ENCODE data around the gene GAA. TPM values are rescaled to one million over a fixed set of nuclear protein-coding genes. Genes with fewer than 3 reads are reported as not detected.
A peak's percentile ranks its signal among the peaks of the same experiment; 100 is the strongest.

The GAA gene
- total RNA-seq, 2 donors from 2014 or later, result 15.0 to 33.0 TPM

GRCh38 chr17:80126449-80126715 is 25.0 kb downstream of the GAA start:
- H3K4me3 Mint-ChIP-seq, result no peak overlapping the region
- no peak overlapping the region for H3K27ac Mint-ChIP-seq
- H3K36me3 Mint-ChIP-seq (ENCODE audit: low read depth), result no peaks in the 10 kb centered on the region
- peaks cover 8% of the 10 kb centered on the region for H3K4me1 Mint-ChIP-seq
- H3K9me3 Mint-ChIP-seq, result no peaks in the 10 kb centered on the region
- no peak for ATAC-seq (replicated peaks)
- H3K27me3 Mint-ChIP-seq, result no peaks in the 10 kb centered on the region

DNA sequence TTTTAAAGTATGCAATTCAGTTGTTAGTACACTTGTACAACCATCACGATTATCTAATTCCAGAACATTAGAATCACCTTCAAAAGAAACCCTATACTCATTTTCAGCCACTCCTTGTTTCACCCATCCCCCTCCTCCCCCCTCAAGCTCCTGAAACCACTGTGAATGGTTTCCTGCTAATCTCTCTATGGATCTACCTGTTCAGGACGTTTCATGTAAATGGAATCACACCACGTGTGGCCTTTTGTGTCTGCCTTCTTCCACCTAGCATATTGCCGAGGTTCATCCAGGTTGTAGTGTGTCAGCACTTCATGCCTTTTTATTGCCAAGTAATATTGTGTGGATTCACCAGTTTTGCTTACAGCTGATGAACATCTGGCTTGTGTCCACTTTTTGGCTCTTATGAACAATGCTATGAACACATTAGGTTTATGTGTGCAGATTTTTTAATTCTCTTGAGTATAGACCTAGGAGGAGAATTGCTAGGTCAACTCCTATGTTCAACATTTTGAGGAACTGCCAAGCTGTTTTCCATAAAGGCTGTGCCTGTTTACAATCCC is 27.7 kb downstream of the GAA start:
- no peaks in the 10 kb centered on the region for H3K27me3 Mint-ChIP-seq
- H3K4me1 Mint-ChIP-seq, result peaks cover 8% of the 10 kb centered on the region
- no peak overlapping the region for H3K27ac Mint-ChIP-seq
- H3K9me3 Mint-ChIP-seq, result no peaks in the 10 kb centered on the region
- peaks cover 18% of the 10 kb centered on the region for H3K36me3 Mint-ChIP-seq (ENCODE audit: low read depth)
- H3K4me3 Mint-ChIP-seq, result no peak overlapping the region
- ATAC-seq (replicated peaks), result no peak

DNA sequence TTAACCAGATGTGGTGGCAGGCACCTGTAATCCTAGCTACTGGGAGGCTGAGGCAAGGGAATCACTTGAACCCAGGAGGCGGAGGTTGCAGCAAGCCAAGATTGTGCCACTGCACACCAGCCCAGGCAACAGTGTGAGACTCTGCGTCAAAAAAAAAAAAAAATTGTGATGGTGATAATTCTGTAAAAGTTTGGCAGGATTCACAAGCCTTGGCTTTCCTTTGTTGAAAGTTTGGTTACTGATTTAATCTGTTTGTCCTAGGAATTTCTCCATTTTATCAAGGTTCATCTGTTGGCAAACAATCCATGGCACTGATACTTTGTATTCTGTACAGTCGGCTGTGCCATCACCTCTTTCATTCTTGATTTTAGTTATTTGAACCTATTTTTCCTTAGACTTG is 29.6 kb downstream of the GAA start:
- no peaks in the 10 kb centered on the region for H3K27me3 Mint-ChIP-seq
- no peak for ATAC-seq (replicated peaks)
- H3K4me1 Mint-ChIP-seq, result peaks cover 8% of the 10 kb centered on the region
- H3K9me3 Mint-ChIP-seq, result no peaks in the 10 kb centered on the region
- peaks cover 38% of the 10 kb centered on the region for H3K36me3 Mint-ChIP-seq (ENCODE audit: low read depth)
- no peak overlapping the region for H3K4me3 Mint-ChIP-seq
- no peak overlapping the region for H3K27ac Mint-ChIP-seq

GRCh38 chr17:80132906-80133625 is 31.7 kb downstream of the GAA start:
- Mint-ChIP-seq H3K36me3 (ENCODE audit: low read depth) (peaks cover 58% of the 10 kb centered on the region), H3K4me1 (peaks cover 8% of the 10 kb centered on the region), H3K27me3 (no peaks in the 10 kb centered on the region), H3K4me3 (no peak overlapping the region), H3K27ac (peak overlapping the region; percentile 54), H3K9me3 (no peaks in the 10 kb centered on the region)
- ATAC-seq (replicated peaks), result peak; percentile 31

- no peak for ATAC-seq (replicated peaks)
- H3K27me3 Mint-ChIP-seq, result no peaks in the 10 kb centered on the region
- no peak overlapping the region for H3K4me3 Mint-ChIP-seq
- no peaks in the 10 kb centered on the region for H3K9me3 Mint-ChIP-seq
- H3K4me1 Mint-ChIP-seq, result peaks cover 8% of the 10 kb centered on the region
- H3K36me3 Mint-ChIP-seq (ENCODE audit: low read depth), result peaks cover 64% of the 10 kb centered on the region
- peak overlapping the region; percentile 54 for H3K27ac Mint-ChIP-seq
Measured at GRCh38 chr17:80133626-80133970, 32.2 kb downstream of the GAA start.

GRCh38 chr17:80137131-80137530 is 35.8 kb downstream of the GAA start:
- H3K27ac Mint-ChIP-seq, result no peak overlapping the region
- no peaks in the 10 kb centered on the region for H3K27me3 Mint-ChIP-seq
- H3K4me3 Mint-ChIP-seq, result no peak overlapping the region
- no peaks in the 10 kb centered on the region for H3K9me3 Mint-ChIP-seq
- ATAC-seq (replicated peaks), result no peak
- peaks cover 99% of the 10 kb centered on the region for H3K36me3 Mint-ChIP-seq (ENCODE audit: low read depth)
- no peaks in the 10 kb centered on the region for H3K4me1 Mint-ChIP-seq

DNA sequence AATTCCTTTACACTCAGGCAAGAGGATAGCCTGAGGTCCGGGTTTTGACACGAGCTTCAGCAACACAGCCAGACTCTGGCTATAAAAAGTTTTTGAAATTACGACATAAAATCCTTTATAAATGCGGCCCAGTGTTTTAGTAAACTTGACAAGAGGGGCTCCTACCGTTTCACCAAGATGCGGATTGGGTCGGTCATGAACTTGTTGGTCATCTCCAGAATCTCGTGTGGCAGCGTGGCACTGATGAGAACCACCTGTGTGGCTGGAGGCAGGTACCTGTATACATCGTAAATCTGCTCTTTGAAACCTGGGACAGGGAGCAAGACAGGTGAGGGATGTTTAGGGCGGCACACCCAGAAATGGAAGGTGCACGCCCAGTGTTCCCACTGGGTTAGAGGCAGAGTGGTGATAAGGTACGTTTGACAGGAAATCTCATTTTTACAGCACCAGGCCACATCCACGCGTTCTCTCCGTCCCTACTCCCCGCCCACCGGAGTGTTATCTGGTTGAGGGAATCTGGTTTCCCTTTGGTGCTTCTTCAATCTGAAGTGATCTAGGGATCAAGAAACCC is 37.6 kb downstream of the GAA start:
- ATAC-seq (replicated peaks), result no peak
- H3K9me3 Mint-ChIP-seq, result no peaks in the 10 kb centered on the region
- H3K27ac Mint-ChIP-seq, result no peak overlapping the region
- no peaks in the 10 kb centered on the region for H3K27me3 Mint-ChIP-seq
- no peaks in the 10 kb centered on the region for H3K4me1 Mint-ChIP-seq
- peaks cover 100% of the 10 kb centered on the region for H3K36me3 Mint-ChIP-seq (ENCODE audit: low read depth)
- no peak overlapping the region for H3K4me3 Mint-ChIP-seq

GRCh38 chr17:80141463-80142165 is 40.2 kb downstream of the GAA start:
- no peak overlapping the region for H3K27ac Mint-ChIP-seq
- no peak for ATAC-seq (replicated peaks)

GRCh38 chr17:80142929-80143328 is 41.5 kb downstream of the GAA start:
- Mint-ChIP-seq H3K27me3 (no peaks in the 10 kb centered on the region), H3K4me1 (peaks cover 14% of the 10 kb centered on the region), H3K9me3 (no peaks in the 10 kb centered on the region), H3K4me3 (no peak overlapping the region), H3K27ac (no peak overlapping the region), H3K36me3 (ENCODE audit: low read depth) (peaks cover 94% of the 10 kb centered on the region)
- ATAC-seq (replicated peaks), result no peak

More at GRCh38 chr17:80141463-80142165, 40.2 kb downstream of the GAA start:
- H3K27me3 Mint-ChIP-seq, result no peaks in the 10 kb centered on the region
- H3K36me3 Mint-ChIP-seq (ENCODE audit: low read depth), result peaks cover 100% of the 10 kb centered on the region
- H3K4me1 Mint-ChIP-seq, result peaks cover 14% of the 10 kb centered on the region
- no peaks in the 10 kb centered on the region for H3K9me3 Mint-ChIP-seq
- no peak overlapping the region for H3K4me3 Mint-ChIP-seq

DNA sequence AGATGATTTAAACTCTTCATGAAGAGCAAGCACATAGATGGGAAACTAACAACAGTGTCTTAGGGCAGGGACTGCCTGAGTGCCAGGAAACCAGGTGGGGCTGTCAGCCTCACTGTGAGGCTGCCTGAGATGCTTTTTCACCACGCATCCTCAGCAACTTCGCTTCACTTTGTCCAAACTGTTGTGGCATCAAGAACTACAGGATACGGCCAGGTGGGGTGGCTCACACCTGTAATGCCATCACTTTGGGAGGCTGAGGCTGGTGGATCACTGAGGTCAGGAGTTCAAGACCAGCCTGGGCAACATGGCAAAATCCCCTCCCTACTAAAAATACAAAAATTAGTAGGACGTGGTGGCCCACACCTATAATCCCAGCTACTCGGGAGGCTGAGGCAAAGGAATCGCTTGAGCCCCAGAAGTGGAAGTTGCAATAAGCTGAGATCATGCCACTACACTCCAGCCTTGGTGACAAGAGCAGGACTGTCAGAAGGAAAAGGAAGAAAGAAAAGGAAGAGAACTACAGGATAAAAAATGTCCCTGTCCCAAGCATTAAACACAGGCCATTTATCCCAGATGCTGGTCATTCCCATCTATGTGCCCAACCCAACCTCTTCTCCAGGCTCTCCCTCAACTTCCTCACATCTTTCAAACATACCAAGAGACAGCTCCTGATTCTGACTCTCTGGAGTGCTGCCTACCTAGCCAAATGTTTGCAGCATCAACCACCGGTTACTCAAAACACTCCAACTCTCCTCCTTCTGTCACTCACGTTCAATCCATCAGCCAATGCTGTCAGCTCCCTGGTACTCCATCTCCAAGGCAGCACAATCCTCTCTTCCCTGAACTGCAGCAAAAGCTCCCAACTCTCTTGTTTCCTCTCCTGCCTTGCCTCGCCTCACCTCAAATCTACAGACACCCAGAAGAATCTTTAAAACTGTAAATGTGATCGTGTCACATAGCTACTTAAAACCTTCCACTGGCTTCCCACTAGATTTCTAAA is 44.0 kb downstream of the GAA start:
- no peak for ATAC-seq (replicated peaks)
- Mint-ChIP-seq H3K36me3 (ENCODE audit: low read depth) (peaks cover 70% of the 10 kb centered on the region), H3K4me3 (peak overlapping the region; percentile 96), H3K27me3 (no peaks in the 10 kb centered on the region), H3K4me1 (peaks cover 14% of the 10 kb centered on the region), H3K9me3 (no peaks in the 10 kb centered on the region), H3K27ac (peak overlapping the region; percentile 85)

DNA sequence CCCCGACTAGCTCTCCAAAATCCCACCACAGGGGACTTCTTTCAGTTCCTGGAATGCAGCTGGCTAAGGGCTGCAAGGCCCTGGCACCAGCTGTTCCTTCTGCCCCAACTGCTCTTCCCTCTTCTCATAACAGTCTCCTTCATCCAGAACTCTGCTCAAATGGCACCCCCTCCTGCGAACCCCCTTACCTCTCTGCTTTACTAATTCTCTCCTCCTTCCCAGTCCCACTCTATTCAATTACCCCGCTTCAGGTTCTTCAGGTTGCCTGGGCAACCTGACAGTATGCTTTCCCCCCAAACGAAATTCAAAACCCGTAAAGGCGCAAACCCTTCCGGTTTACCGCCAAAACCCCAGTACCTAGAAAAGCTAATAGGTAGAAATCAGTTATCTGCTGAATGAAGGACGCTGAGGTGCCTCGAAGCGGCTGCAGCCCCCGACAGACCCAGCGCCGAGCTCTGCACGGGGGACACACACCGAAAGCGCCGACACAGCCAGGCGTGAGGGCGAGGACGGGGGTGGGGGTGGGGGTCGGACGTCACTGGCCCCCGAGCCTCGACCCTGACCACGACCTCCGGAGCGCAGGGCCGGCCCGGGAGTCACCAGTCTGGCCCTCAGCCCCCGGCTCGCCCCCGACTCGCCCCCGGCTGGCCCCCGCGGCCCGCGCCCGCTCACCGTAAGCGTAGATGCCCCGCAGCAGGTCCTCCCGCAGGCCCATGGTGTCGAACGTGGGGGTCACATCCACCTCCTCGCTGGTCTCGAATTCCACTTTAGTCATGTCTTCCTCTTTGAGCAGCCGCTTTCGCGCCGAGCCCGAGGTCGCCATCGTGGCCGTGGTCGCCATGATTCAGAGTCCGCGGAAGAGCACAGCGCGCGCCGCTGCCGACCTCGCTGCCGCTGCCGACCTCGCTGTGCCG is 45.0 kb downstream of the GAA start:
- no peak for ATAC-seq (replicated peaks)
- Mint-ChIP-seq H3K4me3 (peak overlapping the region; percentile 96), H3K27me3 (no peaks in the 10 kb centered on the region), H3K36me3 (ENCODE audit: low read depth) (peaks cover 60% of the 10 kb centered on the region), H3K9me3 (no peaks in the 10 kb centered on the region), H3K4me1 (peaks cover 14% of the 10 kb centered on the region), H3K27ac (peak overlapping the region; percentile 85)

- peak; percentile 96 for ATAC-seq (replicated peaks)
- Mint-ChIP-seq H3K4me3 (peak within 1 kb of the TSS; percentile 96), H3K27me3 (no peaks in the 10 kb centered on the region), H3K9me3 (no peaks in the 10 kb centered on the region), H3K36me3 (ENCODE audit: low read depth) (peaks cover 51% of the 10 kb centered on the region), H3K27ac (peak within 1 kb of the TSS; percentile 85), H3K4me1 (peaks cover 18% of the 10 kb centered on the region)
Measured at GRCh38 chr17:80147035-80147822, 45.8 kb downstream of the GAA start, which contains the start of gene EIF4A3. EIF4A3 (minus strand) TSS chr17:80147128; CDS start chr17:80146961, 167 bp downstream.

GRCh38 chr17:80151333-80151732 is 50.0 kb downstream of the GAA start:
- Mint-ChIP-seq H3K36me3 (ENCODE audit: low read depth) (peaks cover 10% of the 10 kb centered on the region), H3K4me1 (peaks cover 8% of the 10 kb centered on the region), H3K27me3 (no peaks in the 10 kb centered on the region), H3K9me3 (peaks cover 5% of the 10 kb centered on the region), H3K4me3 (no peak overlapping the region), H3K27ac (peak overlapping the region; percentile 39)
- ATAC-seq (replicated peaks), result no peak
